HG03378 (cell line): ENCODE data around the gene SAMHD1.
"Not testable (repeated sequence)": the region's sequence is repeated elsewhere in the genome, so short reads cannot be mapped to it uniquely, and the experiment has no call there.

ENCODE experiments used
- ATAC-seq: cut with Tn5 transposase; IDR thresholded peaks from one replicate; pipeline ENCODE4 v1.9.1; 2021; ENCODE audit warnings: mild to moderate bottlenecking, moderate library complexity; ENCODE audit not compliant: unreplicated experiment

SAMHD1 gene

DNA sequence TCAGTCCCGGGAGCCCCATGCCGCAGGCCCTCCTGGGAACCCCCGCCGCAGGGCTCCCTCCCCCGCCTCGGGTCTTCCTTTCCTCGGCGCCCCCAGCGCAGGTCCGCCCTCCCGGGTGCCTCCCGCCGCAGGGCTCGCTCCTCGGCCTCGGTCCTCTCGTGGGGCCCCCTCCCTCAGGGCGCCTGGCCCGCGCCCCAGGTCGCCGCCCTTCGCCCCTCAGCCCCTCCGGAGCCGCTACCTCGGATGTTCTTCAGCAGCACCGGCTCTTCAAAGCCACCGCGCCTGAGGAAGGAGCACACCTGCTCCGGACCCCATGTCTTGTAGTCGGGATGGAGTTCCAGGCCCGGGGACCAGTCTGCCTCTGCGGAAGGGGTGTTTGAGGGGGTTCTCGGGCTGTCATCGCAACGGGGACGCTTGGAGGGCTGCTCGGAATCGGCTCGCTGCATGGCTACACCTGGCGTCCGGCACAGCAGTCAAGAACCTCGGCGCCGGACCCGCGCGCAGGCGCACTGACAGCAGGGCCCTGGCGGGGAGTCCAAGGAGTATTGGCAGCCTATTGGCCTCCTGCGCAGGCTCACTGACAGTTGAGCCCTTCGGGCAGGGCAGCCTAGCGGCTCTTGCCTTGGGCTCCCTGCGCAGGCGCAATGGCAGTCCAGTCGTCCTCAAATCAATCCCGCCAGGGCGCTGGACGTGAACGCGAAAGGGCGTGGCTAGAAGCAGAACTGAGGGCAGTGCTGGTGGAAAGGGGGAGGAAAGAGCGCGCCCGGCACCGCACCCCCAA, at the start of gene SAMHD1:
SAMHD1 (minus strand) TSS at position 511 of the 781 bp plus-strand sequence; CDS start at position 446, 65 bp downstream.
- peak; percentile 83 for ATAC-seq

DNA sequence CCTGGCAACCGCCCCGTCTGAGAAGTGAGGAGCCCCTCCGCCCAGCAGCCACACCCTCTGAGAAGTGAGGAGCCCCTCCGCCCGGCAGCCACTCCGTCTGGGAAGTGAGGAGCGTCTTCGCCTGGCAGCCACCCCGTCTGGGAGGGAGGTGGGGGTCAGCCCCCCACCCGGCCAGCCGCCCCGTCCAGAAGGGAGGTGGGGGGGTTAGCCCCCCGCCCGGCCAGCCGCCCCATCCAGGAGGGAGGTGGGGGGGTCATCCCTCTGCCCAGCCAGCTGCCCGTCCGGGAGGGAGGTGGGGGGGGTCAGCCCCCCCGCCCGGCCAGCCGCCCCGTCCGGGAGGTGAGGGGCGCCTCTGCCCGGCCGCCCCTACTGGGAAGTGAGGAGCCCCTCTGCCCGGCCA, 48.7 kb upstream of the SAMHD1 start:
- not testable (repeated sequence) for ATAC-seq

DNA sequence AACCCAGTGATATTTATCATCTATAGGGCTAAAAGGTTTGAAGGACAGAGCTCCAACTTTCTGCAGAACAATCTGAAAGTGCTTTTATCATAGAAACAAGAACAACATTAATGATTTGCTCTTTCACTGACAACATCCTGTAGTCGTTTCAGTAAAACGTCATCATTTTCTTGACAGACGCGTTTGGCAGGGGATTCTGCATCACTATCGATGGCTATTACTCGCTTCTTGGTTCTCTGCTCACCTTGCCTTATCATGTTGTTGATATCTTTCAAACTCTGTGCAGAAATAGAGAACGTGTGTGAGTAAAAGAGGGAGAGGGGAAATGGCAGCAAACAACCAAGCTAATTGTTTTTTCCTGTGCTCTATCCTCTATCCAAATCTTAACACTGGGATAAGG, 47.1 kb upstream of the SAMHD1 start:
- no peak for ATAC-seq

- ATAC-seq: no peak
Measured at GRCh38 chr20:36997121-36997520, 45.6 kb upstream of the SAMHD1 start.

- not testable (repeated sequence) for ATAC-seq
Measured at GRCh38 chr20:36994221-36994620, 42.7 kb upstream of the SAMHD1 start.

GRCh38 chr20:36992802-36993334, 41.4 kb upstream of the SAMHD1 start:
- ATAC-seq: no peak

- no peak for ATAC-seq
Measured at GRCh38 chr20:36991703-36992102, 40.2 kb upstream of the SAMHD1 start.

DNA sequence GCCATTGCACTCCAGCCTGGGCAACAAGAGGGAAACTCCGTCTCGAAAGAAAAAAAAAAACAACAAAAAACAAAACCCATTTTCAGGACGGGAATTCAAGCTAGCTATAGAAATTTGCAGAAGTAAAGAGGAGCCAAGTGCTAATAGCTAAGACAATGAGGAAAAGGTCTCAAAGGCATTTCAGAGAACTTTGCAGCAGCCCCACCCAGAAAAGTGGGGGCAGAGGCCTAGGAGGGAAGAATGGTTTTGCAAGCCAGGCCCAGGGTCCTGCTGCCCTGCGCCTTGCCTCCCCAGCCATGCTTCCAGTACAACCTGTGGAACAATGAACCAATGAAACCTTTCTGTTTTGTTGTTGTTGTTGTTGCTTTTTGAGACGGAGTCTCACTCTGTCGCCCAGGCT, 38.3 kb upstream of the SAMHD1 start:
- no peak for ATAC-seq

GRCh38 chr20:36988494-36988966, 37.0 kb upstream of the SAMHD1 start:
- ATAC-seq: no peak

DNA sequence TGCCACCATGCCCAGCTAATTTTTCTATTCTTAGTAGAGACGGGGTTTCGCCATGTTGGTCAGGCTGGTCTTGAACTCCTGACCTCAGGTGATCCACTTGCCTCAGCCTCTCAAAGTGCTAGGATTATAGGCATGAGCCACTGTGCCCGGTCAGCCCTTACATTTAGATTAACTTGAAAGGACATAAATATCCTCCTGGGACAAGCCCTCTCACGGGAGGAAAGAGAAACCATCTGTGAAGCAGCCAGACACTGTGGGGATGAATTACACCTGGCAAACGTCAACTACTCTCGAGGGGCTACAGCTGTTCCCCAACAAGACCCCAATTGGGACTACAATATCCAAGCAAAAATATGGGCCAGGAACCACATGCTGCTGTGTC, 32.7 kb upstream of the SAMHD1 start:
- no peak for ATAC-seq

GRCh38 chr20:36975099-36975818, 23.8 kb upstream of the SAMHD1 start:
- no peak for ATAC-seq

- no peak for ATAC-seq
Measured at GRCh38 chr20:36974660-36975059, 23.2 kb upstream of the SAMHD1 start.

- no peak for ATAC-seq
Measured at GRCh38 chr20:36971103-36971502, 19.6 kb upstream of the SAMHD1 start.

GRCh38 chr20:36969478-36970186, 18.1 kb upstream of the SAMHD1 start:
- ATAC-seq: no peak

DNA sequence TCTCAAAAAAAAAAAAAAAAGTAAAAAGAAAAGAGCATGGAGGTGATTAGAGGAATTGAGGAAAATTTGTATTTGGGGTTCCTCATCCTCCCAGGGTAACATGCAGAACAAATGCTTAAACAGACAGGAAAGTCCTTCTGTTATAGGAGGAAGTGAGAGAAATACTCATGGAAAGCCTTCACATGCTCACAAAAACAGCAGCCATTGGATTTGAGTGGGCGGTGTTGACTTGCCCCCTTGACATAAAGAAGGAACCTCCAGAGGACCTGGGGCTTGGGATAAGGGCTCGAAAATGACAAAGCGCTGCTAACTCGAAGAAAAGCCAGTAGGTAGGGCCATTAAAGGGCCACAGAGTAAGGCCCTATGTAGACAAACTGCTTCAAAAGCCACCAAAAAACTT, 17.5 kb upstream of the SAMHD1 start:
- ATAC-seq: no peak

GRCh38 chr20:36967636-36968035, 16.1 kb upstream of the SAMHD1 start:
- no peak for ATAC-seq

DNA sequence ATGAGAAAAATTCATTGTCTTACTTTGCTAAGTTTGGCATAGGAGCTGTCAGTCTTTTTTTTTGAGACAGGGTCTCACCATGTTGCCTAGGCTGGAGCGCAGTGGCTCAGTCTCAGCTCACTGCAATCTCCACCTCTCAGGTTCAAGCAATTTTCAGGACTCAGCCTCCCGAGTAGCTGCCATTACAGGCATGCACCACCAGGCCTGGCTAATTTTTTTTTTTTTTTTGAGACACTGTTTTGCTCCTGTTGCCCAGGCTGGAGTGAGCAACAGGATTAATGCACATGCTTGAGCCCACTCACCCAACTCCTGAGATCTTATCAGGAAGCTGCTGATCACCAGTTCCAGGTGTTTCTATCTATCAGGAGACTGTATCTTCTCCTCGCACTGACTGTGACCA, 15.5 kb upstream of the SAMHD1 start:
- ATAC-seq: not testable (repeated sequence)

- ATAC-seq: not testable (repeated sequence)
Measured at GRCh38 chr20:36962354-36962941, 10.9 kb upstream of the SAMHD1 start.

DNA sequence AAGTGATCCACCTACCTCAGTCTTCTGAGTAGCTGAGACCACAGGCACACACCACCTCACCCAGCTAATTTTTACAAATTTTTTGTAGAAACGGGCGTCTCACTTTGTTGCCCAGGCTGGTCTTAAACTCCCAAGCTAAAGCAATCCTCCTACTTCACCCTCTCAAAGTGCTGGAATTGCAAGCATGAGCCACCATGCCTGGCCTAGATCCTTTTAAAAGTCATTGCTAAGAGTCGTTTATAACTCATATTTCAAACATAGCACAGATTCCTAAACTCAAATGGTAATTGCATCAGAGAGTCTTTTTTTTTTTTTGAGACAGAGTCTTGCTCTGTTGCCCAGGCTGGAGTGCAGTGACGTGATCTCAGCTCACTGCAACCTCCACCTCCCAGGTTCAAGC, 7.7 kb upstream of the SAMHD1 start:
- no peak for ATAC-seq

- ATAC-seq: no peak
Measured at GRCh38 chr20:36957875-36958667, 6.6 kb upstream of the SAMHD1 start.
